ENCODE measurements around the gene C9orf40. TPM values are rescaled to one million over a fixed set of nuclear protein-coding genes. Genes with fewer than 3 reads are reported as not detected.

The C9orf40 gene
- total RNA-seq, 1 experiment from 2014 or later: 10.3 TPM

DNA sequence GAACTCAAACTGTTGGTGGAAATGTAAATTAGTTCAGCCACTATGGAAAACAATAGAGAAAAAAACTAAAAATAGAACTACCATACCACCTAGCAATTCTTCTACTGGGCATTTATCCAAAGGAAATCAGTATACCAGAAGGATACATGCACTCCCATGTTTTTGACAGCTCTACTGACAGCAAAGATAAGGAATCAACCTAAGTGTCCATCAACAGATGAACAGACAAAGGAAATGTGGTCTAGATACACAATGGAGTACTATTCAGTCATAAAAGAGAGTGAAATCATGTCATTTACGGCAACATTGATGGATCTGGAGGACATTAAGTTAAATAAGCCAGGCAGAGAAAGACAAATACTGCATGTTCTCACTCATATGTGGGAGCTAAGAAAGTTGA is 21.8 kb upstream of the C9orf40 start:
- H3T11ph ChIP-seq (ENCODE audit: low read length): no peak overlapping the region
- H2AFZ ChIP-seq (ENCODE audit: low read length): no peak overlapping the region
- no peak overlapping the region for H3K27ac Mint-ChIP-seq
- DNase-seq: no peak
- no peak overlapping the region for H2BK120ac ChIP-seq (ENCODE audit: low read depth, low read length, poor library complexity, severe bottlenecking)
- no peaks in the 10 kb centered on the region for H3K79me1 ChIP-seq (ENCODE audit: insufficient read depth, low read depth, low read length, poor library complexity, severe bottlenecking)
- no peak overlapping the region for H3K18ac ChIP-seq (ENCODE audit: insufficient read length, low read depth, low read length)
- H4K91ac ChIP-seq (ENCODE audit: insufficient read length, low read depth, low read length): no peak overlapping the region
- no peak overlapping the region for H2BK5ac ChIP-seq (ENCODE audit: insufficient read length, low read length)
- H3K27ac ChIP-seq (ENCODE audit: insufficient read length, low read depth, low read length): no peak overlapping the region
- no peak overlapping the region for H3K4me2 ChIP-seq (ENCODE audit: insufficient read depth, insufficient read length, low read length)
- H3K27me3 ChIP-seq (ENCODE audit: insufficient read depth, low read length): no peaks in the 10 kb centered on the region
- no peak for TF ChIP-seq CTCF (conservative IDR thresholded peaks at IDR 0.05)
- no peak overlapping the region for H2BK15ac ChIP-seq (ENCODE audit: low read depth, low read length)
- H3K79me2 ChIP-seq (ENCODE audit: insufficient read depth, low read length): no peaks in the 10 kb centered on the region
- H3K9ac ChIP-seq (ENCODE audit: extremely low read depth, insufficient read length, low read length): no peak overlapping the region
- H3K4me3 Mint-ChIP-seq: no peak overlapping the region
- no peaks in the 10 kb centered on the region for H4K20me1 ChIP-seq (ENCODE audit: control insufficient read depth, insufficient read depth, insufficient read length)
- H4K8ac ChIP-seq (replicated peaks; ENCODE audit: insufficient read length, low read depth, low read length): no peak overlapping the region
- no peak overlapping the region for H2BK20ac ChIP-seq (ENCODE audit: low read depth, low read length, poor library complexity, severe bottlenecking)
- H3K14ac ChIP-seq (ENCODE audit: insufficient read depth, low read length): no peak overlapping the region
- H3K56ac ChIP-seq (ENCODE audit: insufficient read length, low read depth, low read length): no peak overlapping the region
- no peak overlapping the region for H2BK12ac ChIP-seq (ENCODE audit: insufficient read length, low read depth, low read length)
- no peak overlapping the region for H4K5ac ChIP-seq (ENCODE audit: insufficient read length, low read depth, low read length)
- no peak overlapping the region for H2AK5ac ChIP-seq (ENCODE audit: insufficient read length, low read length)
- peaks cover 7% of the 10 kb centered on the region for H3K27me3 Mint-ChIP-seq (ENCODE audit: low read depth)
- H3K4me1 Mint-ChIP-seq: peaks cover 0 to 7% of the 10 kb centered on the region in 2 experiments; a peak in 2 of 4 replicates
- no peak overlapping the region for H3K23ac ChIP-seq (ENCODE audit: insufficient read length, low read depth, low read length)
- H3K9me3 ChIP-seq (ENCODE audit: control insufficient read depth, low read depth, low read length): no peaks in the 10 kb centered on the region
- H3K9me3 Mint-ChIP-seq: peaks cover 29 to 37% of the 10 kb centered on the region in 2 experiments
- H3K4me1 ChIP-seq (ENCODE audit: insufficient read depth, low read length): no peaks in the 10 kb centered on the region
- no CpG with 5 or more reads among the region's 1 CpG for WGBS (ENCODE audit: extremely low coverage, insufficient read length, low lambda C conversion rate)
- no peak overlapping the region for H3K4ac ChIP-seq (ENCODE audit: low read depth, low read length)
- no peaks in the 10 kb centered on the region for H3K23me2 ChIP-seq (ENCODE audit: insufficient read length, low read depth, low read length, poor library complexity, severe bottlenecking)
- peaks cover 31 to 58% (median 51%) of the 10 kb centered on the region in 3 experiments for H3K36me3 Mint-ChIP-seq (ENCODE audit: insufficient read depth in 1 of 3, low read depth in 3 of 3)

All from H9 (cell line).